ENCODE data around the gene ROPN1L.

DNA sequence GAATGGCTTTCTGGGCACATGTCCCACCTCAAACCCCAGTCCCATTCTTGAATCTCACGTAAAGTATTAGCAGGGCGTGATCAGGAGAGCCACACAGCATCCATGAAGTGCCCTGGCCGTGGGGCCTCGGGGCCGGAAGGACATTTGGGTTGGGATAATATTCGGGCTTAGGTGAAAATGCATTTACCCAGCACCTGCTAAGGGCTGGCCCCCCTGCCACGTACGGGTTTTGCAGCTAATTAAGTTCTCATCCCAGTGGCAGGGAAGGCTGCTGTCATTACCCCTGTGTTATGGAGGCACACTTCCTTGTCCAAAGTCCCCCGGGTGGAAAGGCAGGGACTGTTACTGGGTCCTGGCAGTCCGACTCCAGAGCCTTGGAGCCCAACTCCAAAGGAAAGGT is 29.0 kb downstream of the ROPN1L start:
- TF ChIP-seq, protein P1, sequence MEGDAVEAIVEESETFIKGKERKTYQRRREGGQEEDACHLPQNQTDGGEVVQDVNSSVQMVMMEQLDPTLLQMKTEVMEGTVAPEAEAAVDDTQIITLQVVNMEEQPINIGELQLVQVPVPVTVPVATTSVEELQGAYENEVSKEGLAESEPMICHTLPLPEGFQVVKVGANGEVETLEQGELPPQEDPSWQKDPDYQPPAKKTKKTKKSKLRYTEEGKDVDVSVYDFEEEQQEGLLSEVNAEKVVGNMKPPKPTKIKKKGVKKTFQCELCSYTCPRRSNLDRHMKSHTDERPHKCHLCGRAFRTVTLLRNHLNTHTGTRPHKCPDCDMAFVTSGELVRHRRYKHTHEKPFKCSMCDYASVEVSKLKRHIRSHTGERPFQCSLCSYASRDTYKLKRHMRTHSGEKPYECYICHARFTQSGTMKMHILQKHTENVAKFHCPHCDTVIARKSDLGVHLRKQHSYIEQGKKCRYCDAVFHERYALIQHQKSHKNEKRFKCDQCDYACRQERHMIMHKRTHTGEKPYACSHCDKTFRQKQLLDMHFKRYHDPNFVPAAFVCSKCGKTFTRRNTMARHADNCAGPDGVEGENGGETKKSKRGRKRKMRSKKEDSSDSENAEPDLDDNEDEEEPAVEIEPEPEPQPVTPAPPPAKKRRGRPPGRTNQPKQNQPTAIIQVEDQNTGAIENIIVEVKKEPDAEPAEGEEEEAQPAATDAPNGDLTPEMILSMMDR (IDR thresholded peaks at IDR 0.05; ENCODE audit: insufficient read depth, low read depth, low read length), result no peak
- TF ChIP-seq EZH2 (IDR thresholded peaks at IDR 0.05; ENCODE audit: insufficient read depth, low read length), result no peak
